ENCODE data around the gene TOB1.

The TOB1 gene

DNA sequence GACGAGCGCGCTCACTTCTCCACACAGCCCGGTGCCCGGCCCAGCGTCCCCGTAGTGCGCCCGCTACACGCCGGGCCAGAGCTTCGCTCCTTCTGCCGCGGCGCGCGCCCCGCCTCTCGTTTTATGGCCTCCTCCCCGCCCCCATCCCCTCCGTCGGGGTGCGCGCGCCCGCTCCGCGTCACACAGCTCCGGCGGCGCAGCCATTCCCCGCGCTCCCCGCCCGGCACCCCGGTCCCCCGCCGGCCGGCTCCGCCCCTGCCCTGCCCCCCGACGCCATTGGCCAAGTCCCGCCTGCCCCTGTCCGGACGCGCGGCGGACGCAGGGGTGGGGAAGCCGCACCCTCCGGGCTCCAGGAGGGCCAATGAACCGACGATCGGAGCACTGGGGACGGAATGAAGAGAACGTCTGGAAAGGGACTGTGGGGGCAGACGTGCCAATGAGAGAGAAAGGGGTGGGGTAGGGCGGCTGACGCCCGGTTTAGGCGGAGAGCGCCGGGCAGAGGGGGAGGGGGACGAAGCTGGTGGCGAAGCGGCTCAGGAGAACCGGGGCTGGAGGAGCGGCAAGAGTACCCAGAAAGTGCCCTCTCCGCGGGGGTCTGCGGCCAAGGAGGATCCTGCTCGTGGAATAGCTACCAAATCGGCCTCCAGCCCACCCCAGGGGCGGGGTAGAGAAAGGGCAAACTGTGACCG is at the start of gene TOB1 (continued):
- no peak; the same call in 1 of the 2 replicates for TF ChIP-seq MZF1 (tag by site-specific recombination; IDR thresholded peaks at IDR 0.05; ENCODE audit: borderline replicate concordance)
- TF ChIP-seq YY1 (tag by site-specific recombination; IDR thresholded peaks at IDR 0.05): peak; percentile 64; the same call in 1 of the 2 replicates
- TF ChIP-seq HOXA7 (CRISPR knock-in tag; IDR thresholded peaks at IDR 0.05; ENCODE audit: borderline replicate concordance): no peak
- peak; percentile 78 for TF ChIP-seq ZXDB (tag by site-specific recombination; IDR thresholded peaks at IDR 0.05)
- peak; percentile 54; the same call in 1 of the 2 replicates for TF ChIP-seq ZNF221 (tag by site-specific recombination; IDR thresholded peaks at IDR 0.05; ENCODE audit: borderline replicate concordance)
- TF ChIP-seq PRDM1 (tag by site-specific recombination; IDR thresholded peaks at IDR 0.05): peak; percentile 93
- no peak for TF ChIP-seq GLI2 (tag by site-specific recombination; IDR thresholded peaks at IDR 0.05; ENCODE audit: borderline replicate concordance, low read depth)
- 0 out of 2 replicates have a peak, but pooled peaks have one; percentile 8 for TF ChIP-seq ZNF585B (tag by site-specific recombination; IDR thresholded peaks at IDR 0.05)
- TF ChIP-seq ZNF324 (tag by site-specific recombination; IDR thresholded peaks at IDR 0.05): peak; percentile 68
- no peak for TF ChIP-seq ZNF792 (tag by site-specific recombination; IDR thresholded peaks at IDR 0.05)
- no peak for TF ChIP-seq GFI1B (tag by site-specific recombination; IDR thresholded peaks at IDR 0.05)
- no peak for TF ChIP-seq ZNF223 (tag by site-specific recombination; IDR thresholded peaks at IDR 0.05)
- no peak for TF ChIP-seq ZNF280D (tag by site-specific recombination; IDR thresholded peaks at IDR 0.05)
- TF ChIP-seq ZNF138 (tag by site-specific recombination; IDR thresholded peaks at IDR 0.05; ENCODE audit: borderline replicate concordance): no peak
- no peak for TF ChIP-seq ZNF558 (tag by site-specific recombination; IDR thresholded peaks at IDR 0.05)
- no peak for TF ChIP-seq ZNF133 (tag by site-specific recombination; IDR thresholded peaks at IDR 0.05)
- TF ChIP-seq ZNF169 (tag by site-specific recombination; IDR thresholded peaks at IDR 0.05): no peak
- 0 out of 2 replicates have a peak, but pooled peaks have one; percentile 13 for TF ChIP-seq ZNF777 (tag by site-specific recombination; IDR thresholded peaks at IDR 0.05; ENCODE audit: borderline replicate concordance)
- peak; percentile 81 for TF ChIP-seq ZNF341 (tag by site-specific recombination; IDR thresholded peaks at IDR 0.05; ENCODE audit: low read depth)
- TF ChIP-seq SP7 (tag by site-specific recombination; IDR thresholded peaks at IDR 0.05): peak; percentile 70; the same call in 1 of the 2 replicates
- TF ChIP-seq ZNF747 (tag by site-specific recombination; IDR thresholded peaks at IDR 0.05): no peak
- no peak for TF ChIP-seq ZNF19 (tag by site-specific recombination; IDR thresholded peaks at IDR 0.05; ENCODE audit: low read depth)
- TF ChIP-seq OVOL3 (tag by site-specific recombination; IDR thresholded peaks at IDR 0.05): no peak
- no peak for TF ChIP-seq ZNF623 (tag by site-specific recombination; IDR thresholded peaks at IDR 0.05)
- no peak for TF ChIP-seq ZNF48 (tag by site-specific recombination; IDR thresholded peaks at IDR 0.05)
- no peak for TF ChIP-seq ZNF2 (tag by site-specific recombination; IDR thresholded peaks at IDR 0.05)
- TF ChIP-seq WT1 (tag by site-specific recombination; IDR thresholded peaks at IDR 0.05): no peak
- peak; percentile 99 for TF ChIP-seq ZBTB8A (tag by site-specific recombination; IDR thresholded peaks at IDR 0.05)
- TF ChIP-seq ZNF26 (tag by site-specific recombination; IDR thresholded peaks at IDR 0.05): no peak
- TF ChIP-seq YY2 (tag by site-specific recombination; IDR thresholded peaks at IDR 0.05): peak; percentile 48; the same call in 1 of the 2 replicates
- TF ChIP-seq, protein P1, sequence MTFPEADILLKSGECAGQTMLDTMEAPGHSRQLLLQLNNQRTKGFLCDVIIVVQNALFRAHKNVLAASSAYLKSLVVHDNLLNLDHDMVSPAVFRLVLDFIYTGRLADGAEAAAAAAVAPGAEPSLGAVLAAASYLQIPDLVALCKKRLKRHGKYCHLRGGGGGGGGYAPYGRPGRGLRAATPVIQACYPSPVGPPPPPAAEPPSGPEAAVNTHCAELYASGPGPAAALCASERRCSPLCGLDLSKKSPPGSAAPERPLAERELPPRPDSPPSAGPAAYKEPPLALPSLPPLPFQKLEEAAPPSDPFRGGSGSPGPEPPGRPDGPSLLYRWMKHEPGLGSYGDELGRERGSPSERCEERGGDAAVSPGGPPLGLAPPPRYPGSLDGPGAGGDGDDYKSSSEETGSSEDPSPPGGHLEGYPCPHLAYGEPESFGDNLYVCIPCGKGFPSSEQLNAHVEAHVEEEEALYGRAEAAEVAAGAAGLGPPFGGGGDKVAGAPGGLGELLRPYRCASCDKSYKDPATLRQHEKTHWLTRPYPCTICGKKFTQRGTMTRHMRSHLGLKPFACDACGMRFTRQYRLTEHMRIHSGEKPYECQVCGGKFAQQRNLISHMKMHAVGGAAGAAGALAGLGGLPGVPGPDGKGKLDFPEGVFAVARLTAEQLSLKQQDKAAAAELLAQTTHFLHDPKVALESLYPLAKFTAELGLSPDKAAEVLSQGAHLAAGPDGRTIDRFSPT (tag by site-specific recombination; IDR thresholded peaks at IDR 0.05): peak; percentile 95
- no peak for TF ChIP-seq ZNF658 (tag by site-specific recombination; IDR thresholded peaks at IDR 0.05)
- TF ChIP-seq ZNF776 (tag by site-specific recombination; IDR thresholded peaks at IDR 0.05; ENCODE audit: borderline replicate concordance): no peak
- no peak for TF ChIP-seq REPIN1 (tag by site-specific recombination; IDR thresholded peaks at IDR 0.05; ENCODE audit: low read depth)

All from HEK293 (cell line).